HG03159 (cell line): Measurements from ENCODE around the gene FBXL5.

ENCODE experiments used
- ATAC-seq: cut with Tn5 transposase; IDR thresholded peaks from one replicate; pipeline ENCODE4 v1.9.1; 2021; ENCODE audit warnings: mild to moderate bottlenecking, moderate library complexity; ENCODE audit not compliant: unreplicated experiment

Gene FBXL5

GRCh38 chr4:15655223-15656037, at the start of gene FBXL5:
TSS of gene FBXL5 (minus strand) at chr4:15655357. CDS start at chr4:15655287, 70 bp downstream.
- peak; percentile 69 for ATAC-seq

- ATAC-seq = no peak
These were observed 49.0 kb upstream of the FBXL5 start for GRCh38 chr4:15704129-15704528.

GRCh38 chr4:15703439-15703838, 48.3 kb upstream of the FBXL5 start:
- ATAC-seq = no peak

- peak; percentile 72 for ATAC-seq
These were observed 47.8 kb upstream of the FBXL5 start, which contains the start of gene BST1 for GRCh38 chr4:15702941-15703403. TSS of gene BST1 (plus strand) at chr4:15703065. CDS start at chr4:15703145, 80 bp downstream.

GRCh38 chr4:15696866-15697265, 41.7 kb upstream of the FBXL5 start:
- no peak for ATAC-seq

- ATAC-seq = no peak
These were observed 40.6 kb upstream of the FBXL5 start for GRCh38 chr4:15695729-15696128.

GRCh38 chr4:15695240-15695699, 40.1 kb upstream of the FBXL5 start:
- ATAC-seq = no peak

GRCh38 chr4:15694431-15694830, 39.3 kb upstream of the FBXL5 start:
- ATAC-seq = no peak

GRCh38 chr4:15692602-15693001, 37.4 kb upstream of the FBXL5 start:
- no peak for ATAC-seq

GRCh38 chr4:15691346-15692135, 36.4 kb upstream of the FBXL5 start:
- ATAC-seq = no peak

GRCh38 chr4:15690020-15690809, 35.1 kb upstream of the FBXL5 start:
- ATAC-seq = no peak

- no peak for ATAC-seq
These were observed 34.4 kb upstream of the FBXL5 start for GRCh38 chr4:15689540-15689939.

- no peak for ATAC-seq
These were observed 32.9 kb upstream of the FBXL5 start for GRCh38 chr4:15688051-15688450.

- no peak for ATAC-seq
These were observed 29.3 kb upstream of the FBXL5 start for GRCh38 chr4:15684498-15684897.

- ATAC-seq = no peak
These were observed 28.0 kb upstream of the FBXL5 start for GRCh38 chr4:15683143-15683495.

GRCh38 chr4:15682242-15683142, 27.3 kb upstream of the FBXL5 start:
- ATAC-seq = no peak

GRCh38 chr4:15681372-15682241, 26.4 kb upstream of the FBXL5 start, which contains the start of gene FAM200B:
TSS of gene FAM200B (plus strand) at chr4:15681827. CDS start at chr4:15686978, 5,151 bp downstream.
- ATAC-seq = peak; percentile 90

GRCh38 chr4:15681067-15681371, 25.9 kb upstream of the FBXL5 start:
- ATAC-seq = no peak

- ATAC-seq = no peak
These were observed 22.4 kb upstream of the FBXL5 start for GRCh38 chr4:15677507-15677988.
